Measurements from ENCODE around the gene ZMIZ1.

- TF ChIP-seq CTCF (IDR thresholded peaks at IDR 0.05) = peak in 2 of 4 experiments; percentile 35 to 36
- TF ChIP-seq POLR2A (IDR thresholded peaks at IDR 0.05) = no peak
These were observed 133.6 kb downstream of the ZMIZ1 start for GRCh38 chr10:79202188-79203013.
